Endothelial cell of umbilical vein (primary cell): ENCODE data around the gene TIGD4. TPM values are rescaled to one million over a fixed set of nuclear protein-coding genes. Genes with fewer than 3 reads are reported as not detected.

ENCODE experiments used
- BruUV-seq: library from RNA; stranded (reverse); fragments of 400-500 nt; replicated peaks from 2 replicates; lab custom pipeline; 2021; lab: Mats Ljungman, UMichigan
- CTCF ChIA-PET: fragments of 300-600, 350-600 bp; sonication (Branson Sonifier 250); formaldehyde crosslinking; loops from one replicate; lab custom pipeline; 2021; ENCODE audit warnings: antibody characterized with exemption, inconsistent platforms; lab: Charles Lee
- POLR2A ChIA-PET: fragments of 300-600, 350-600 bp; sonication (Branson Sonifier 250); formaldehyde crosslinking; loops from one replicate; lab custom pipeline; 2021; ENCODE audit warnings: antibody characterized with exemption, inconsistent platforms; lab: Charles Lee
- DNase-seq: peaks from one replicate; pipeline ENCODE4 v3.0.0-alpha.2; 2011; ENCODE audit warnings: low read depth, low spot score
- FAIRE-seq: peaks from 2 replicates; lab custom pipeline; 2011; peaks lifted over from hg19 to GRCh38; lab: Jason Lieb, UNC
- H2AFZ ChIP-seq: 2 replicates; pipeline ENCODE4 v1.6.0; 2012; ENCODE audit warnings: low read depth, low read length, control low read depth, inconsistent platforms
- H3K27ac ChIP-seq: 2 replicates; pipeline ENCODE4 v1.5.1; 2011; ENCODE audit warnings: low read depth, mild to moderate bottlenecking, control low read depth, low read length, moderate library complexity; ENCODE audit not compliant: insufficient read depth
- H3K27me3 ChIP-seq, 2 experiments: 2 replicates each; pipeline versions ENCODE4 v1.6.0 to v1.6.1; 2011; ENCODE audit warnings: low read length in 2 of 2, mixed read lengths in 1 of 2; ENCODE audit not compliant: control insufficient read depth in 2 of 2, insufficient read depth in 2 of 2
- H3K36me3 ChIP-seq, 2 experiments: 2 replicates in 1 of 2; 3 replicates in 1 of 2; pipeline ENCODE4 v1.5.1; 2011; ENCODE audit warnings: low read length in 2 of 2, mild to moderate bottlenecking in 1 of 2, moderate library complexity in 1 of 2; ENCODE audit not compliant: control insufficient read depth in 2 of 2, insufficient read depth in 2 of 2; ENCODE audit errors: extremely low read depth in 1 of 2
- H3K4me1 ChIP-seq: 3 replicates; pipeline ENCODE4 v1.5.1; 2011; ENCODE audit warnings: mild to moderate bottlenecking, low read length; ENCODE audit not compliant: control insufficient read depth, insufficient read depth; ENCODE audit errors: extremely low read depth
- H3K4me2 ChIP-seq: 2 replicates; pipeline ENCODE4 v1.6.1; 2011; ENCODE audit warnings: low read length, control low read depth, mixed read lengths; ENCODE audit not compliant: insufficient read depth
- H3K4me3 ChIP-seq, 3 experiments: fragments of 200-600 bp in 1 of 3; sonication (generic), shearing (Covaris generic) in 1 of 3; replicated peaks in 1 of 3; 2 replicates each; pipeline ENCODE4 v1.5.1; 2011 to 2016; ENCODE audit warnings: control low read depth in 3 of 3, low read length in 3 of 3, mild to moderate bottlenecking in 2 of 3, inconsistent platforms in 1 of 3, low read depth in 1 of 3, moderate library complexity in 1 of 3; ENCODE audit not compliant: insufficient read depth in 1 of 3
- H3K79me2 ChIP-seq: 2 replicates; pipeline ENCODE4 v1.6.0; 2012; ENCODE audit warnings: low read length, inconsistent platforms; ENCODE audit not compliant: control insufficient read depth, insufficient read depth
- H3K9ac ChIP-seq: replicated peaks from 2 replicates; pipeline ENCODE3; 2011; ENCODE audit warnings: low read length, control low read depth; ENCODE audit not compliant: insufficient read depth; ENCODE audit errors: extremely low read depth
- H3K9me1 ChIP-seq: replicated peaks from 3 replicates; pipeline ENCODE4 v1.6.0; 2011; ENCODE audit warnings: mild to moderate bottlenecking, low read length; ENCODE audit not compliant: control insufficient read depth, insufficient read depth; ENCODE audit errors: extremely low read depth
- H3K9me3 ChIP-seq: replicated peaks from 2 replicates; pipeline ENCODE4 v1.5.1; 2012; ENCODE audit warnings: low read length, inconsistent platforms; ENCODE audit not compliant: control insufficient read depth, insufficient read depth
- H4K20me1 ChIP-seq: replicated peaks from 2 replicates; pipeline ENCODE3; 2011; ENCODE audit warnings: mild to moderate bottlenecking, low read length; ENCODE audit not compliant: control insufficient read depth, insufficient read depth; ENCODE audit errors: extremely low read depth
- EZH2 ChIP-seq: IDR thresholded peaks from 2 replicates; pipeline ENCODE4 v1.6.1; 2012; ENCODE audit warnings: borderline replicate concordance, low read depth, mild to moderate bottlenecking, moderate library complexity, low read length, inconsistent platforms; ENCODE audit not compliant: severe bottlenecking
- FOS ChIP-seq: IDR thresholded peaks from 2 replicates; pipeline ENCODE4 v1.6.1; 2011; ENCODE audit warnings: mild to moderate bottlenecking, low read length, moderate library complexity, borderline replicate concordance; ENCODE audit not compliant: insufficient read depth
- GATA2 ChIP-seq: IDR thresholded peaks from 2 replicates; pipeline ENCODE4 v1.7.0; 2011; ENCODE audit warnings: low read depth, mild to moderate bottlenecking, moderate library complexity, mixed read lengths, low read length; ENCODE audit not compliant: insufficient read length, insufficient read depth
- JUN ChIP-seq: IDR thresholded peaks from 2 replicates; pipeline ENCODE4 v1.6.1; 2011; ENCODE audit warnings: borderline replicate concordance, low read depth; ENCODE audit not compliant: insufficient read length, insufficient read depth
- MYC ChIP-seq: IDR thresholded peaks from one replicate; pipeline ENCODE4 v1.6.1; 2011; ENCODE audit warnings: mild to moderate bottlenecking, low read depth, low read length
- POLR2A ChIP-seq: IDR thresholded peaks from 2 replicates; pipeline ENCODE4 v1.6.1; 2012; ENCODE audit warnings: low read depth, mild to moderate bottlenecking, control low read depth, low read length
- POLR2AphosphoS5 ChIP-seq: IDR thresholded peaks from 2 replicates; pipeline ENCODE4 v1.6.1; 2012; ENCODE audit warnings: low read depth, mild to moderate bottlenecking, control low read depth, low read length, moderate library complexity; ENCODE audit not compliant: insufficient read depth
- dilution Hi-C: fragments of 300-500 bp; cut with MboI; formaldehyde crosslinking; loops from one replicate; pipeline ENCODE4 v1.15.0; 2019; ENCODE audit warnings: low sequenced_read_pairs; ENCODE audit not compliant: extremely low pct_ligation_motif_present
- intact Hi-C: fragments of 100-400 bp; cut with micrococcal nuclease; formaldehyde crosslinking; loops from one replicate; pipeline ENCODE4 v1.10.0; 2022
- polyA plus RNA-seq, 4 experiments: library from polyadenylated mRNA; depleted of rRNA in 3 of 4; stranded (reverse) in 3 of 4; unstranded in 1 of 4; fragments of >200 nt; gene quantifications; 2 replicates each; pipeline versions ENCODE4 v1.2.1 to v1.2.3, GENCODE V29; 2011 to 2012; ENCODE audit warnings: missing spikeins in 1 of 4
- total RNA-seq: library from RNA; stranded (reverse); gene quantifications from 2 replicates; pipeline ENCODE4 v1.2.3, GENCODE V29; 2021
- TF ChIP-seq, protein P1 (sequence below), 2 donors: IDR thresholded peaks; 1 replicate in 1 of 2; 2 replicates in 1 of 2; pipeline ENCODE4 v1.5.1; 2011; ENCODE audit warnings: low read length in 2 of 2, mild to moderate bottlenecking in 2 of 2, moderate library complexity in 2 of 2, control low read depth in 1 of 2, inconsistent platforms in 1 of 2, low read depth in 1 of 2; ENCODE audit not compliant: insufficient read depth in 1 of 2; ENCODE audit errors: extremely low read depth in 1 of 2
- TF ChIP-seq, protein P2 (sequence below): IDR thresholded peaks from 2 replicates; pipeline ENCODE4 v1.6.1; 2011; ENCODE audit not compliant: insufficient read depth, insufficient read length

TIGD4 gene
- total and polyA plus RNA-seq, 2 donors (not counting 3 experiments of a cell fraction or from before 2014, with no cell fraction given): 0.03 to 0.18 TPM

DNA sequence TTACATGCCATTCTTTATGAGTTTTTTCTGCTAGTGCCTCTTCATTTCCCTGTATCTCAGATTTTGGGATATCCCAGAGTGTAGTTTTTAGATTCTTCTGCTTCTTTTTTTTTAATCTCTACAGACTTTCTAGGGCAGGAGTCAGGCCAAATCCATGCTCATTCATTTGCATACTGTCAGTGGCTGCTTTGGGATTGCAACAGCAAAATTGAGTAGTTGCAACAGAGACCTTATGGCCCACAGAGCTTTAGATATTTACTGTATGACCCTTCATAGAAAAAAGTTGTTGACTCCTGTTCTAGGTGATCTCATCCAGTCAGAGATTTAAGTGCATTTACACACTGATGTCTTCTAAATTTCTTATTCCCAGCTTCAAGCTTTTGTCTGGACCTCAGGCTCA, 35.5 kb upstream of the TIGD4 start:
- TF ChIP-seq, protein P1, sequence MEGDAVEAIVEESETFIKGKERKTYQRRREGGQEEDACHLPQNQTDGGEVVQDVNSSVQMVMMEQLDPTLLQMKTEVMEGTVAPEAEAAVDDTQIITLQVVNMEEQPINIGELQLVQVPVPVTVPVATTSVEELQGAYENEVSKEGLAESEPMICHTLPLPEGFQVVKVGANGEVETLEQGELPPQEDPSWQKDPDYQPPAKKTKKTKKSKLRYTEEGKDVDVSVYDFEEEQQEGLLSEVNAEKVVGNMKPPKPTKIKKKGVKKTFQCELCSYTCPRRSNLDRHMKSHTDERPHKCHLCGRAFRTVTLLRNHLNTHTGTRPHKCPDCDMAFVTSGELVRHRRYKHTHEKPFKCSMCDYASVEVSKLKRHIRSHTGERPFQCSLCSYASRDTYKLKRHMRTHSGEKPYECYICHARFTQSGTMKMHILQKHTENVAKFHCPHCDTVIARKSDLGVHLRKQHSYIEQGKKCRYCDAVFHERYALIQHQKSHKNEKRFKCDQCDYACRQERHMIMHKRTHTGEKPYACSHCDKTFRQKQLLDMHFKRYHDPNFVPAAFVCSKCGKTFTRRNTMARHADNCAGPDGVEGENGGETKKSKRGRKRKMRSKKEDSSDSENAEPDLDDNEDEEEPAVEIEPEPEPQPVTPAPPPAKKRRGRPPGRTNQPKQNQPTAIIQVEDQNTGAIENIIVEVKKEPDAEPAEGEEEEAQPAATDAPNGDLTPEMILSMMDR (IDR thresholded peaks at IDR 0.05; ENCODE audit: extremely low read depth in 1 of 2, insufficient read depth in 1 of 2, low read depth in 1 of 2, low read length in 2 of 2): no peak
- TF ChIP-seq GATA2 (no peak), POLR2A (no peak), JUN (no peak), POLR2AphosphoS5 (no peak), FOS (no peak), MYC (no peak), EZH2 (no peak)
- TF ChIP-seq, protein P2, sequence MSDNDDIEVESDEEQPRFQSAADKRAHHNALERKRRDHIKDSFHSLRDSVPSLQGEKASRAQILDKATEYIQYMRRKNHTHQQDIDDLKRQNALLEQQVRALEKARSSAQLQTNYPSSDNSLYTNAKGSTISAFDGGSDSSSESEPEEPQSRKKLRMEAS: no peak
- Histone ChIP-seq H3K27ac (no peak overlapping the region), H3K9ac (no peak overlapping the region), H3K27me3 (no peaks in the 10 kb centered on the region), H3K4me3 (no peak overlapping the region), H3K4me1 (peaks cover 4% of the 10 kb centered on the region), H4K20me1 (no peaks in the 10 kb centered on the region), H2AFZ (no peak overlapping the region), H3K4me2 (no peak overlapping the region), H3K9me1 (no peaks in the 10 kb centered on the region), H3K79me2 (peaks cover 2% of the 10 kb centered on the region), H3K36me3 (no peaks in the 10 kb centered on the region), H3K9me3 (no peaks in the 10 kb centered on the region)
- ChIA-PET POLR2A (interaction anchor here (0.7 kb wide), 1 partner anchor 126 kb away, joined by 4 read pairs; no protein-coding TSS in a partner anchor), CTCF (no interaction called here)
- intact Hi-C loops (no loop called here), dilution Hi-C loops (no loop called here)
- no peak for FAIRE-seq
- no peak for DNase-seq
- no TSS peak for BruUV-seq
